HepG2 (cell line): ENCODE data around the gene SDK1. TPM values are rescaled to one million over a fixed set of nuclear protein-coding genes. Genes with fewer than 3 reads are reported as not detected.

ENCODE experiments used
- ATAC-seq: fragments of 200-7000 bp; cut with Tn5 transposase; 3 replicates; pipeline ENCODE4 v1.9.1; 2020; ENCODE audit warnings: mild to moderate bottlenecking, moderate library complexity
- BruUV-seq: library from RNA; stranded (reverse); fragments of 400-500 nt; replicated peaks from 2 replicates; lab custom pipeline; 2021; lab: Mats Ljungman, UMichigan
- CTCF ChIA-PET: fragments of 300-600 bp; formaldehyde crosslinking; extraction: SDS; loops from one replicate; lab custom pipeline; 2021; ENCODE audit warnings: low total read pairs, inconsistent platforms, low intra/inter-chr PET ratio; lab: Yijun Ruan, JAX
- POLR2A ChIA-PET: fragments of 350-600 bp; sonication (Branson Sonifier 250); formaldehyde crosslinking; loops from one replicate; lab custom pipeline; 2020; ENCODE audit warnings: antibody characterized with exemption, inconsistent platforms; lab: Yijun Ruan, JAX
- DNase-seq: peaks from one replicate; pipeline ENCODE4 v3.0.0-alpha.2; 2015; ENCODE audit warnings: low spot score
- FAIRE-seq: peaks from 3 replicates; lab custom pipeline; 2011; peaks lifted over from hg19 to GRCh38; lab: Jason Lieb, UNC
- H2AFZ ChIP-seq: one replicate; pipeline ENCODE4 v1.6.1; 2011; ENCODE audit warnings: low read length, inconsistent platforms
- H3K27ac ChIP-seq: fragments of 300-600 bp; 3 replicates; pipeline ENCODE4 v1.8.0; 2011; ENCODE audit warnings: mixed run types, mild to moderate bottlenecking, mixed read lengths, low read length, inconsistent platforms; ENCODE audit not compliant: insufficient read depth; ENCODE audit errors: extremely low read length
- H3K27me3 ChIP-seq, 2 experiments: fragments of 200-600 bp in 1 of 2; 2 replicates in 1 of 2; 3 replicates in 1 of 2; pipeline versions ENCODE4 v1.6.0 to v1.8.0; 2011; ENCODE audit warnings: low read length in 2 of 2, mild to moderate bottlenecking in 2 of 2, moderate library complexity in 2 of 2, inconsistent platforms in 1 of 2; ENCODE audit not compliant: insufficient read depth in 2 of 2, control insufficient read depth in 1 of 2
- H3K36me3 ChIP-seq, 2 experiments: fragments of 200-600 bp in 1 of 2; replicated peaks in 1 of 2; 2 replicates in 1 of 2; 3 replicates in 1 of 2; pipeline versions ENCODE4 v1.5.1 to v1.8.0; 2011; ENCODE audit warnings: low read length in 2 of 2, inconsistent platforms in 1 of 2; ENCODE audit not compliant: insufficient read depth in 2 of 2, control insufficient read depth in 1 of 2
- H3K4me1 ChIP-seq: 2 replicates; pipeline ENCODE4 v1.5.1; 2012; ENCODE audit warnings: low read length, inconsistent platforms; ENCODE audit not compliant: insufficient read depth
- H3K4me2 ChIP-seq: 2 replicates; pipeline ENCODE4 v1.6.0; 2011; ENCODE audit warnings: low read depth, low read length, inconsistent platforms
- H3K4me3 ChIP-seq, 3 experiments: fragments of 200-600 bp in 1 of 3; sonication (generic), shearing (Covaris generic) in 1 of 3; replicated peaks in 1 of 3; 2 replicates each; pipeline ENCODE4 v1.5.1; 2011 to 2016; ENCODE audit warnings: low read length in 3 of 3, inconsistent platforms in 2 of 3, low read depth in 2 of 3, mild to moderate bottlenecking in 2 of 3, control low read depth in 1 of 3, mixed read lengths in 1 of 3; ENCODE audit not compliant: insufficient read depth in 1 of 3
- H3K79me2 ChIP-seq: one replicate; pipeline ENCODE4 v1.6.1; 2011; ENCODE audit warnings: low read length, inconsistent platforms; ENCODE audit not compliant: insufficient read depth
- H3K9ac ChIP-seq: 2 replicates; pipeline ENCODE4 v1.6.0; 2011; ENCODE audit warnings: mild to moderate bottlenecking, low read depth, low read length, inconsistent platforms; ENCODE audit not compliant: insufficient read depth
- H3K9me3 ChIP-seq: 2 replicates; pipeline ENCODE4 v1.5.1; 2012; ENCODE audit warnings: mild to moderate bottlenecking, low read length
- H4K20me1 ChIP-seq: 2 replicates; pipeline ENCODE4 v1.6.0; 2011; ENCODE audit warnings: inconsistent platforms, mild to moderate bottlenecking, low read length, moderate library complexity; ENCODE audit not compliant: insufficient read depth
- CBFB ChIP-seq: sonication (generic); formaldehyde crosslinking; IDR thresholded peaks from 2 replicates; pipeline ENCODE4 v1.4.0; 2020; ENCODE audit warnings: missing genetic modification reagents
- ELF1 ChIP-seq: sonication (generic); formaldehyde crosslinking; IDR thresholded peaks from 2 replicates; pipeline ENCODE4 v1.4.0; 2020; ENCODE audit warnings: missing genetic modification reagents
- FOXO1 ChIP-seq: sonication (generic); formaldehyde crosslinking; IDR thresholded peaks from 2 replicates; pipeline ENCODE4 v1.4.0; 2020; ENCODE audit warnings: missing genetic modification reagents
- HDAC1 ChIP-seq: sonication (generic); formaldehyde crosslinking; IDR thresholded peaks from 2 replicates; pipeline ENCODE4 v1.5.1; 2020; ENCODE audit warnings: mild to moderate bottlenecking, missing genetic modification reagents
- ISL2 ChIP-seq: sonication (generic); formaldehyde crosslinking; IDR thresholded peaks from 2 replicates; pipeline ENCODE4 v1.5.0; 2020; ENCODE audit warnings: missing genetic modification reagents
- KLF13 ChIP-seq: sonication (generic); formaldehyde crosslinking; IDR thresholded peaks from 2 replicates; pipeline ENCODE4 v1.4.0; 2020; ENCODE audit warnings: mild to moderate bottlenecking, missing genetic modification reagents
- PATZ1 ChIP-seq: sonication (generic); formaldehyde crosslinking; IDR thresholded peaks from 2 replicates; pipeline ENCODE4 v1.4.0; 2020; ENCODE audit warnings: missing genetic modification reagents
- RXRA ChIP-seq: sonication (generic); formaldehyde crosslinking; IDR thresholded peaks from 2 replicates; pipeline ENCODE4 v1.5.1; 2020; ENCODE audit warnings: missing genetic modification reagents
- SMYD3 ChIP-seq: sonication (generic); formaldehyde crosslinking; IDR thresholded peaks from 2 replicates; pipeline ENCODE4 v1.8.1; 2023; ENCODE audit warnings: mild to moderate bottlenecking, missing genetic modification reagents
- SOX5 ChIP-seq: IDR thresholded peaks from 2 replicates; pipeline ENCODE4 v1.6.1; 2016; ENCODE audit warnings: borderline replicate concordance
- ZMYM4 ChIP-seq: sonication (generic); formaldehyde crosslinking; IDR thresholded peaks from 2 replicates; pipeline ENCODE4 v1.8.1; 2023; ENCODE audit warnings: mild to moderate bottlenecking, missing genetic modification reagents
- ZNF34 ChIP-seq: sonication (generic); formaldehyde crosslinking; IDR thresholded peaks from 2 replicates; pipeline ENCODE4 v1.4.0; 2020; ENCODE audit warnings: mild to moderate bottlenecking, missing genetic modification reagents, borderline replicate concordance
- ZNF510 ChIP-seq: sonication (generic); formaldehyde crosslinking; IDR thresholded peaks from 2 replicates; pipeline ENCODE4 v1.4.0; 2020; ENCODE audit warnings: low read depth, mild to moderate bottlenecking, missing genetic modification reagents
- ZNF569 ChIP-seq: sonication (generic); formaldehyde crosslinking; IDR thresholded peaks from 2 replicates; pipeline ENCODE4 v1.5.0; 2020; ENCODE audit warnings: mild to moderate bottlenecking, missing genetic modification reagents, moderate library complexity, borderline replicate concordance
- ZNF619 ChIP-seq: sonication (generic); formaldehyde crosslinking; IDR thresholded peaks from 2 replicates; pipeline ENCODE4 v1.4.0; 2020; ENCODE audit warnings: mild to moderate bottlenecking, missing genetic modification reagents
- WGBS: methylation state at CpG from one replicate; pipeline ENCODE4 v1.1.6; 2017; ENCODE audit warnings: low lambda C conversion rate; 5-methylcytosine and 5-hydroxymethylcytosine counted together
- in situ Hi-C: cut with HindIII; loops from 2 replicates; pipeline ENCODE4 v1.10.0; 2017; ENCODE audit warnings: low pct_unique_long_range_greater_than_20kb; ENCODE audit not compliant: extremely low pct_ligation_motif_present
- intact Hi-C: fragments of 100-400 bp; cut with micrococcal nuclease; formaldehyde crosslinking; loops from one replicate; pipeline ENCODE4 v1.10.0; 2022; ENCODE audit not compliant: unreplicated experiment
- polyA plus RNA-seq, 8 experiments: library from polyadenylated mRNA; depleted of rRNA in 3 of 8; stranded (reverse) in 7 of 8; unstranded in 1 of 8; fragments of >200 nt; fragmentation: Illumina TruSeq in 4 of 8; extraction: Trizol in 4 of 8; gene quantifications; 2 replicates each; pipeline versions ENCODE4 v1.2.1 to v1.2.3, GENCODE V29; 2011 to 2016; ENCODE audit warnings: low read depth in 4 of 8, missing spikeins in 1 of 8, mixed read lengths in 1 of 8; ENCODE audit not compliant: insufficient read depth in 1 of 8
- total RNA-seq, 5 experiments: library from RNA; depleted of rRNA; stranded (reverse); fragments of >200 nt; fragmentation: Illumina TruSeq; extraction: Trizol; gene quantifications; 2 replicates each; pipeline ENCODE4 v1.2.3, GENCODE V29; 2016; ENCODE audit warnings: low read depth in 1 of 5
- TF ChIP-seq, protein P1 (sequence below): sonication (generic); formaldehyde crosslinking; IDR thresholded peaks from 2 replicates; pipeline ENCODE4 v1.4.0; 2020; ENCODE audit warnings: missing genetic modification reagents, mild to moderate bottlenecking, borderline replicate concordance
- TF ChIP-seq, protein P2 (sequence below): sonication (generic); formaldehyde crosslinking; IDR thresholded peaks from 2 replicates; pipeline ENCODE4 v1.5.0; 2020; ENCODE audit warnings: mild to moderate bottlenecking, missing genetic modification reagents, borderline replicate concordance

SDK1 gene
- total and polyA plus RNA-seq, 2 of the 13 experiments (the other 11 are each of a cell fraction or from before 2014, with no cell fraction given): 0.35 to 2.4 TPM

- TF ChIP-seq, protein P1, sequence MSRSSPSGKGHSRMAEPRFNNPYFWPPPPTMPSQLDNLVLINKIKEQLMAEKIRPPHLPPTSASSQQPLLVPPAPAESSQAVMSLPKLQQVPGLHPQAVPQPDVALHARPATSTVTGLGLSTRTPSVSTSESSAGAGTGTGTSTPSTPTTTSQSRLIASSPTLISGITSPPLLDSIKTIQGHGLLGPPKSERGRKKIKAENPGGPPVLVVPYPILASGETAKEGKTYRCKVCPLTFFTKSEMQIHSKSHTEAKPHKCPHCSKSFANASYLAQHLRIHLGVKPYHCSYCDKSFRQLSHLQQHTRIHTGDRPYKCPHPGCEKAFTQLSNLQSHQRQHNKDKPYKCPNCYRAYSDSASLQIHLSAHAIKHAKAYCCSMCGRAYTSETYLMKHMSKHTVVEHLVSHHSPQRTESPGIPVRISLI (CRISPR knock-in tag): no peak
- TF ChIP-seq FOXO1 (no peak), SOX5 (CRISPR knock-in tag) (no peak), ZNF569 (no peak), ELF1 (no peak)
Observed at GRCh38 chr7:3374239-3374638, 73.2 kb downstream of the SDK1 start (continued).

DNA sequence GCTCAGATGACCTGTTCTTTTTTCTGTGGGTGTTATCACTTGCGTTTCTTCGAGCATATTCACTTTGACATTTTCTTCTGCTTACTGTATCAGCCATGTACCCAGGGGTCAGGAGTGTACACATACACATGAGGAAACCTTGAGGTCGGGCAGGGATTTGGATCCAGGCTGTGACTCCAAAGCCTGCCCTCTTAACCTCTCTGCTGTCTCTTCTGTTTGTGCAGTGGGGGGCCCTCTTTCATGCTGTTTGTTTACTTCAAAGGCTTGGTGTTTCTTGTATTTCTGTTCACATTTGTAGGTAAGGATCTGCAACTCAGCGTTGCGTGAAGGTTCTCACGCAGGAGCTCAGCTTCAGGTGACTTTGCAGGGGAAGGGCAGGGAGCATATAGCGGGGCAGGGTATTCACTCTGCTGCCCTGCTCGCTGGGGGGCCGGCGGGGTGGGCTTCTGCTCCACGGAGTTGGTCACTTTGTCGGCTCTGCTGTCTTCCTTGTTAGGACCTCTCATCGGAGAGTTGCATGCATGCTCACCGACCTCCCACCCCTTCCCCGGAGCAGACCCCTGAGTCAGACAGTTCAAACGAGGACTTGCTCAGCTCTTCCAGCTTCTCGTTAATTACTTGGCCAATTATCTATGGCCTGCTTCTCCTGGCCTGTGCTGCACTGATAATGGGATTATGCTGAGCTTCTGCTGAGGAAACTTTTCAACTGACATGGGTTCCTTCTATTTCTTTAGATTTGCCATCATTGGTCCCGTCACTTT, 77.5 kb downstream of the SDK1 start:
- Histone ChIP-seq H4K20me1 (no peaks in the 10 kb centered on the region), H3K79me2 (no peaks in the 10 kb centered on the region), H3K4me3 (peak overlapping the region; percentile 4 to 50 (median 24); a peak in 4 of 6 replicates), H3K4me2 (peak overlapping the region; percentile 74), H3K27ac (peak overlapping the region; percentile 67), H3K9ac (peak overlapping the region; percentile 50), H3K4me1 (peaks cover 61% of the 10 kb centered on the region), H3K27me3 (no peaks in the 10 kb centered on the region), H2AFZ (no peak overlapping the region), H3K9me3 (no peaks in the 10 kb centered on the region), H3K36me3 (no peaks in the 10 kb centered on the region)
- WGBS: 14% methylated on average over 10 of the region's 18 CpGs
- intact Hi-C loops (no loop called here), in situ Hi-C loops (loop anchor here (25.0 kb wide), 1 partner anchor 491 kb away; no protein-coding TSS in a partner anchor)
- CTCF ChIA-PET: no interaction called here
- TSS peak; percentile 66 for BruUV-seq
- POLR2A ChIA-PET: no interaction called here
- DNase-seq (peak; percentile 84), FAIRE-seq (peak; percentile 97), ATAC-seq (peak; percentile 98)
- TF ChIP-seq HDAC1 (CRISPR knock-in tag): 0 out of 2 replicates have a peak, but pooled peaks have one; percentile 14
- TF ChIP-seq ISL2 (CRISPR knock-in tag): 0 out of 2 replicates have a peak, but pooled peaks have one; percentile 31
- TF ChIP-seq RXRA (CRISPR knock-in tag): peak; percentile 52; the same call in 1 of the 2 replicates
- no peak for TF ChIP-seq ZNF34 (CRISPR knock-in tag)
- TF ChIP-seq SMYD3 (CRISPR knock-in tag): no peak
- TF ChIP-seq ZMYM4 (CRISPR knock-in tag): 0 out of 2 replicates have a peak, but pooled peaks have one; percentile 20
- no peak for TF ChIP-seq CBFB (CRISPR knock-in tag)
- TF ChIP-seq ZNF619: no peak
- TF ChIP-seq KLF13 (CRISPR knock-in tag): no peak
- TF ChIP-seq PATZ1 (CRISPR knock-in tag): peak; percentile 78
- no peak for TF ChIP-seq ZNF510
- TF ChIP-seq, protein P2, sequence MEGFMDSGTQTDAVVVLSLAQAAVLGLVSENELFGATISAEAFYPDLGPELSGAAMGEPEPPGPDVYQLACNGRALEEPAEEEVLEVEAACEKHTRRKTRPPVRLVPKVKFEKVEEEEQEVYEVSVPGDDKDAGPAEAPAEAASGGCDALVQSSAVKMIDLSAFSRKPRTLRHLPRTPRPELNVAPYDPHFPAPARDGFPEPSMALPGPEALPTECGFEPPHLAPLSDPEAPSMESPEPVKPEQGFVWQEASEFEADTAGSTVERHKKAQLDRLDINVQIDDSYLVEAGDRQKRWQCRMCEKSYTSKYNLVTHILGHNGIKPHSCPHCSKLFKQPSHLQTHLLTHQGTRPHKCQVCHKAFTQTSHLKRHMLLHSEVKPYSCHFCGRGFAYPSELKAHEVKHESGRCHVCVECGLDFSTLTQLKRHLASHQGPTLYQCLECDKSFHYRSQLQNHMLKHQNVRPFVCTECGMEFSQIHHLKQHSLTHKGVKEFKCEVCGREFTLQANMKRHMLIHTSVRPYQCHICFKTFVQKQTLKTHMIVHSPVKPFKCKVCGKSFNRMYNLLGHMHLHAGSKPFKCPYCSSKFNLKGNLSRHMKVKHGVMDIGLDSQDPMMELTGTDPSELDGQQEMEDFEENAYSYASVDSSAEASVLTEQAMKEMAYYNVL: no peak
